Measurements from ENCODE around the gene TRAPPC2L. TPM values are rescaled to one million over a fixed set of nuclear protein-coding genes. Genes with fewer than 3 reads are reported as not detected.

The TRAPPC2L gene
- total and polyA plus RNA-seq, 2 experiments from 2014 or later, result 58.7 to 215 TPM

- Histone ChIP-seq H3K36me3 (replicated peaks; ENCODE audit: insufficient read depth, low read depth) (no peaks in the 10 kb centered on the region), H3K4me2 (peak overlapping the region; percentile 89), H3K9me3 (ENCODE audit: low read depth) (no peaks in the 10 kb centered on the region), H2AFZ (peak overlapping the region; percentile 30), H4K20me1 (ENCODE audit: insufficient read depth, poor library complexity, severe bottlenecking) (peaks cover 6% of the 10 kb centered on the region), H3K27me3 (no peaks in the 10 kb centered on the region), H3K9me2 (replicated peaks; ENCODE audit: insufficient read depth) (no peaks in the 10 kb centered on the region), H3K79me2 (peaks cover 13% of the 10 kb centered on the region), H3K4me1 (ENCODE audit: insufficient read depth) (peaks cover 17% of the 10 kb centered on the region), H3K4me3 (peak overlapping the region; percentile 73), H3K27ac (peak overlapping the region; percentile 92)
- TF ChIP-seq CTCF (IDR thresholded peaks at IDR 0.05; ENCODE audit: poor library complexity), result no peak
- no peak for TF ChIP-seq EZH2phosphoT487 (IDR thresholded peaks at IDR 0.05; ENCODE audit: low read depth, severe bottlenecking, unreplicated experiment)
- no peak for TF ChIP-seq EZH2 (IDR thresholded peaks at IDR 0.05; ENCODE audit: borderline replicate concordance)
- DNase-seq (ENCODE audit: low spot score), result peak; percentile 93
- WGBS (ENCODE audit: low lambda C conversion rate, missing lambda C conversion rate), result 5% methylated on average over 45 of the region's 65 CpGs
Measured at GRCh38 chr16:88810912-88811768, 45.8 kb upstream of the TRAPPC2L start.

- Histone ChIP-seq H3K36me3 (replicated peaks; ENCODE audit: insufficient read depth, low read depth) (no peaks in the 10 kb centered on the region), H3K79me2 (peaks cover 13% of the 10 kb centered on the region), H3K27ac (peak within 1 kb of the TSS; percentile 92), H2AFZ (peak within 1 kb of the TSS; percentile 62), H4K20me1 (ENCODE audit: insufficient read depth, poor library complexity, severe bottlenecking) (peaks cover 6% of the 10 kb centered on the region), H3K4me3 (peak within 1 kb of the TSS; percentile 73), H3K4me2 (peak within 1 kb of the TSS; percentile 89), H3K9me3 (ENCODE audit: low read depth) (no peaks in the 10 kb centered on the region), H3K27me3 (no peaks in the 10 kb centered on the region), H3K4me1 (ENCODE audit: insufficient read depth) (peaks cover 17% of the 10 kb centered on the region), H3K9me2 (replicated peaks; ENCODE audit: insufficient read depth) (no peaks in the 10 kb centered on the region)
- under 1% methylated on average over 56 of the region's 84 CpGs for WGBS (ENCODE audit: low lambda C conversion rate, missing lambda C conversion rate)
- peak; percentile 98 for DNase-seq (ENCODE audit: low spot score)
- peak; percentile 40 for TF ChIP-seq CTCF (IDR thresholded peaks at IDR 0.05; ENCODE audit: poor library complexity)
- TF ChIP-seq EZH2 (IDR thresholded peaks at IDR 0.05; ENCODE audit: borderline replicate concordance), result no peak
Measured at GRCh38 chr16:88811769-88812512, 45.0 kb upstream of the TRAPPC2L start, which contains the start of gene APRT. Gene APRT, minus strand, starts transcription at chr16:88811928. Its CDS starts 29 bp downstream, at chr16:88811899.

GRCh38 chr16:88812513-88813268 is 44.2 kb upstream of the TRAPPC2L start:
- Histone ChIP-seq H3K27me3 (no peaks in the 10 kb centered on the region), H3K79me2 (peaks cover 13% of the 10 kb centered on the region), H3K9me2 (replicated peaks; ENCODE audit: insufficient read depth) (no peaks in the 10 kb centered on the region), H3K4me3 (peak overlapping the region; percentile 43), H3K4me1 (ENCODE audit: insufficient read depth) (peaks cover 17% of the 10 kb centered on the region), H2AFZ (peak overlapping the region; percentile 62), H3K27ac (peak overlapping the region; percentile 89), H3K36me3 (replicated peaks; ENCODE audit: insufficient read depth, low read depth) (no peaks in the 10 kb centered on the region), H3K9me3 (ENCODE audit: low read depth) (no peaks in the 10 kb centered on the region), H3K4me2 (peak overlapping the region; percentile 89), H4K20me1 (ENCODE audit: insufficient read depth, poor library complexity, severe bottlenecking) (peaks cover 6% of the 10 kb centered on the region)
- TF ChIP-seq EZH2phosphoT487 (IDR thresholded peaks at IDR 0.05; ENCODE audit: low read depth, severe bottlenecking, unreplicated experiment) (no peak), EZH2 (IDR thresholded peaks at IDR 0.05; ENCODE audit: borderline replicate concordance) (no peak), CTCF (IDR thresholded peaks at IDR 0.05; ENCODE audit: poor library complexity) (no peak)
- 49% methylated on average over 36 of the region's 37 CpGs for WGBS (ENCODE audit: low lambda C conversion rate, missing lambda C conversion rate)
- peak; percentile 52 for DNase-seq (ENCODE audit: low spot score)

All from hepatocyte (in vitro differentiated cells).